Effector memory CD8-positive, alpha-beta T cell (primary cell): Measurements from ENCODE around the gene CR2.

ENCODE experiments used
- ATAC-seq: fragments of 150-1000 bp; cut with Tn5 transposase; replicated peaks from 2 replicates; pipeline ENCODE4 v1.10.0; 2021; ENCODE audit warnings: mild to moderate bottlenecking, moderate library complexity
- DNase-seq, 3 experiments: peaks; one replicate each; pipeline ENCODE4 v3.0.0; 2021
- H3K27ac Mint-ChIP-seq, 2 donors: one replicate each; pipeline ENCODE4 v1.8.0; 2022; ENCODE audit warnings: mild to moderate bottlenecking in 2 of 2, mixed read lengths in 2 of 2, moderate library complexity in 2 of 2
- H3K27me3 Mint-ChIP-seq, 2 donors: one replicate each; pipeline ENCODE4 v1.8.0; 2022; ENCODE audit warnings: mixed read lengths in 2 of 2
- H3K36me3 Mint-ChIP-seq: one replicate; pipeline ENCODE4 v1.8.0; 2022; ENCODE audit warnings: mild to moderate bottlenecking, moderate library complexity, mixed read lengths; ENCODE audit not compliant: insufficient read depth
- H3K4me1 Mint-ChIP-seq, 2 donors: one replicate each; pipeline ENCODE4 v1.8.0; 2022; ENCODE audit warnings: low read depth in 2 of 2, mixed read lengths in 2 of 2
- H3K4me3 Mint-ChIP-seq, 2 donors: one replicate each; pipeline ENCODE4 v1.8.0; 2022; ENCODE audit warnings: mild to moderate bottlenecking in 2 of 2, mixed read lengths in 2 of 2, moderate library complexity in 2 of 2
- H3K9me3 Mint-ChIP-seq, 2 donors: one replicate each; pipeline ENCODE4 v1.8.0; 2022; ENCODE audit warnings: mixed read lengths in 2 of 2
- total RNA-seq, 9 experiments: gene quantifications; one replicate each; lab custom pipeline; 2026; lab: John Stamatoyannopoulos, UW

Gene CR2
- 0.03 to 3.8 (median 0.78) reads per million in 9 experiments for total RNA-seq

- DNase-seq (peak in 2 of 3 experiments; percentile 18 to 26), ATAC-seq (peak; percentile 77)
- H3K27ac Mint-ChIP-seq = no peak within 1 kb of the TSS
- H3K36me3 Mint-ChIP-seq = no peaks in the 10 kb centered on the region
- peaks cover 12 to 28% of the 10 kb centered on the region in 2 donors for H3K27me3 Mint-ChIP-seq
- no peaks in the 10 kb centered on the region for H3K9me3 Mint-ChIP-seq
- peak within 1 kb of the TSS; percentile 35 to 42 for H3K4me3 Mint-ChIP-seq
- H3K4me1 Mint-ChIP-seq = no peaks in the 10 kb centered on the region
Measured at GRCh38 chr1:207454046-207454964, at the start of gene CR2. TSS of gene CR2 (plus strand) at chr1:207454328. CDS start at chr1:207454419, 91 bp downstream.

- Mint-ChIP-seq H3K27me3 (peaks cover 12 to 13% of the 10 kb centered on the region in 2 donors), H3K27ac (no peak overlapping the region), H3K9me3 (no peaks in the 10 kb centered on the region), H3K4me1 (no peaks in the 10 kb centered on the region), H3K4me3 (no peak overlapping the region), H3K36me3 (no peaks in the 10 kb centered on the region)
- DNase-seq = no peak
- peak; percentile 80 for ATAC-seq
Measured at GRCh38 chr1:207404849-207405525, 49.1 kb upstream of the CR2 start.

- Mint-ChIP-seq H3K4me1 (no peaks in the 10 kb centered on the region), H3K27me3 (peaks cover 12 to 13% of the 10 kb centered on the region in 2 donors), H3K9me3 (no peaks in the 10 kb centered on the region), H3K27ac (no peak overlapping the region), H3K4me3 (no peak overlapping the region), H3K36me3 (no peaks in the 10 kb centered on the region)
- ATAC-seq = no peak
- no peak for DNase-seq
Measured at GRCh38 chr1:207405814-207406213, 48.3 kb upstream of the CR2 start.

- Mint-ChIP-seq H3K4me3 (no peak overlapping the region), H3K4me1 (no peaks in the 10 kb centered on the region), H3K27me3 (peaks cover 12 to 13% of the 10 kb centered on the region in 2 donors), H3K36me3 (no peaks in the 10 kb centered on the region), H3K27ac (no peak overlapping the region), H3K9me3 (no peaks in the 10 kb centered on the region)
- DNase-seq (no peak), ATAC-seq (no peak)
Measured at GRCh38 chr1:207407655-207408260, 46.4 kb upstream of the CR2 start.

GRCh38 chr1:207412845-207413244 is 41.3 kb upstream of the CR2 start:
- H3K27me3 Mint-ChIP-seq = peaks cover 16 to 23% of the 10 kb centered on the region in 2 donors
- no peak overlapping the region for H3K4me3 Mint-ChIP-seq
- H3K27ac Mint-ChIP-seq = no peak overlapping the region
- H3K36me3 Mint-ChIP-seq = no peaks in the 10 kb centered on the region
- peaks cover 0 to 2% of the 10 kb centered on the region in 2 donors for H3K4me1 Mint-ChIP-seq
- no peak for DNase-seq
- no peaks in the 10 kb centered on the region for H3K9me3 Mint-ChIP-seq
- ATAC-seq = no peak

- no peak overlapping the region for H3K27ac Mint-ChIP-seq
Measured at GRCh38 chr1:207414606-207415108, 39.5 kb upstream of the CR2 start.

GRCh38 chr1:207417076-207417475 is 37.1 kb upstream of the CR2 start:
- peaks cover 0 to 2% of the 10 kb centered on the region in 2 donors for H3K4me1 Mint-ChIP-seq

More at GRCh38 chr1:207414606-207415108, 39.5 kb upstream of the CR2 start:
- H3K27me3 Mint-ChIP-seq = peaks cover 5 to 17% of the 10 kb centered on the region in 2 donors
- ATAC-seq (peak; percentile 50), DNase-seq (no peak)
- H3K36me3 Mint-ChIP-seq = no peaks in the 10 kb centered on the region
- no peak overlapping the region for H3K4me3 Mint-ChIP-seq
- H3K9me3 Mint-ChIP-seq = no peaks in the 10 kb centered on the region
- H3K4me1 Mint-ChIP-seq = peaks cover 0 to 2% of the 10 kb centered on the region in 2 donors

GRCh38 chr1:207418351-207418750 is 35.8 kb upstream of the CR2 start:
- Mint-ChIP-seq H3K27me3 (peaks cover 5 to 17% of the 10 kb centered on the region in 2 donors), H3K4me1 (peaks cover 0 to 2% of the 10 kb centered on the region in 2 donors), H3K27ac (no peak overlapping the region), H3K36me3 (no peaks in the 10 kb centered on the region), H3K4me3 (no peak overlapping the region), H3K9me3 (peaks cover 4 to 8% of the 10 kb centered on the region in 2 donors)
- no peak for DNase-seq
- ATAC-seq = no peak

More at GRCh38 chr1:207417076-207417475, 37.1 kb upstream of the CR2 start:
- no peak for ATAC-seq
- no peak for DNase-seq
- Mint-ChIP-seq H3K9me3 (peaks cover 4 to 8% of the 10 kb centered on the region in 2 donors), H3K27ac (no peak overlapping the region), H3K27me3 (peaks cover 5 to 17% of the 10 kb centered on the region in 2 donors), H3K36me3 (no peaks in the 10 kb centered on the region), H3K4me3 (no peak overlapping the region)

GRCh38 chr1:207420109-207420508 is 34.0 kb upstream of the CR2 start:
- Mint-ChIP-seq H3K27me3 (peaks cover 9 to 11% of the 10 kb centered on the region in 2 donors), H3K9me3 (peaks cover 4 to 8% of the 10 kb centered on the region in 2 donors), H3K4me3 (no peak overlapping the region), H3K36me3 (no peaks in the 10 kb centered on the region), H3K4me1 (no peaks in the 10 kb centered on the region), H3K27ac (no peak overlapping the region)
- DNase-seq (no peak), ATAC-seq (no peak)

GRCh38 chr1:207421078-207421477 is 33.0 kb upstream of the CR2 start:
- Mint-ChIP-seq H3K36me3 (no peaks in the 10 kb centered on the region), H3K4me1 (no peaks in the 10 kb centered on the region), H3K27me3 (peaks cover 12 to 15% of the 10 kb centered on the region in 2 donors), H3K27ac (no peak overlapping the region), H3K4me3 (no peak overlapping the region), H3K9me3 (peaks cover 4 to 8% of the 10 kb centered on the region in 2 donors)
- ATAC-seq (no peak), DNase-seq (no peak)

- no peak for ATAC-seq
- DNase-seq = no peak
- H3K4me1 Mint-ChIP-seq = no peaks in the 10 kb centered on the region
- peaks cover 25% of the 10 kb centered on the region in 2 donors for H3K27me3 Mint-ChIP-seq
- H3K4me3 Mint-ChIP-seq = no peak overlapping the region
- H3K27ac Mint-ChIP-seq = no peak overlapping the region
- peaks cover 4 to 8% of the 10 kb centered on the region in 2 donors for H3K9me3 Mint-ChIP-seq
- no peaks in the 10 kb centered on the region for H3K36me3 Mint-ChIP-seq
Measured at GRCh38 chr1:207423560-207424292, 30.4 kb upstream of the CR2 start.

- peaks cover 4 to 8% of the 10 kb centered on the region in 2 donors for H3K9me3 Mint-ChIP-seq
- H3K4me3 Mint-ChIP-seq = no peak overlapping the region
- DNase-seq (no peak), ATAC-seq (no peak)
- no peak overlapping the region for H3K27ac Mint-ChIP-seq
- H3K4me1 Mint-ChIP-seq = no peaks in the 10 kb centered on the region
- no peaks in the 10 kb centered on the region for H3K36me3 Mint-ChIP-seq
- H3K27me3 Mint-ChIP-seq = peaks cover 33 to 34% of the 10 kb centered on the region in 2 donors
Measured at GRCh38 chr1:207424570-207425131, 29.5 kb upstream of the CR2 start.
